Activated CD4-positive, alpha-beta T cell treated with anti-CD3 and anti-CD28 coated beads for 24 hours (primary cell): ENCODE results near the gene GNAO1.
"Not testable (repeated sequence)": the region's sequence is repeated elsewhere in the genome, so short reads cannot be mapped to it uniquely, and the experiment has no call there.

ENCODE experiments used
- DNase-seq, 2 donors: peaks; one replicate each; pipeline ENCODE4 v3.0.0-alpha.2; 2020; ENCODE audit warnings: low read depth in 2 of 2

The GNAO1 gene

DNA sequence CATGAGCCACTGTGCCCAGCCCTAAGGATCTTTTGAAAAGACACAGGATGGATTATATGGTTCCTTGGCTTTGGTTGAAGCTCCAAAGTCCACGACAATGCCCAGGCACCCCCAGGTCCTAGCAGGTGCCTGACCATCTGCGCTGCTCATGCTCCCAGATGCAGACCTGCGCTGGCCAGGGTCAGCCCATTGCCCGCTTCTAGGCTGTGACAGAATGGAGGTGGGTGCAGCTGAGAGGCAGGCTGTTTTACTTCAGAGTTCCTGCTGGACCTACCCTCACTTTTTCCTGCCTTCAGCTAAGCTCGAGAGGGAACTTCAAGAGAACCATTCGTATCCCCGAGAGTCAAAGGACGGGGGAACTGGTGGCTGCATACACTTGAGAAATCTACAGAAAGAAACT lies 173.6 kb downstream of the GNAO1 start:
- DNase-seq, result no peak

DNA sequence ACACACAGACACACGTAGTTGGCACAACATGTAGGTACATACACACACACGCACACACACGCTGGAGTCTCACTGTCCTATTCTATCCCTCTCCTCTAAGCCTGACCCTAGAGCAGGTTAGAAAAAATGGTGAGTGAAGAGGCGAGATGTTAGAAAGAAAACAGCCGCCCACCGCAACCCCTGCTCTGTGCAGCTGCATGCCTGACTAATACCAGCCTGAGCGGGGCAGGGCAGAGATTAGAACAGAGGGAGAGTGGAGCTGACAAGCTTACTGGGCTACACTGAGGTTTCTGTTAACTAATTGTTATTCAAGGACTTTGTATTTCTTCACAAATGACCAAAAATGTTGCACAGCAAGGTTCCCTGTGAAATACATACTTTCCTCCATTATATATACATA lies 174.3 kb downstream of the GNAO1 start:
- DNase-seq, result no peak

DNA sequence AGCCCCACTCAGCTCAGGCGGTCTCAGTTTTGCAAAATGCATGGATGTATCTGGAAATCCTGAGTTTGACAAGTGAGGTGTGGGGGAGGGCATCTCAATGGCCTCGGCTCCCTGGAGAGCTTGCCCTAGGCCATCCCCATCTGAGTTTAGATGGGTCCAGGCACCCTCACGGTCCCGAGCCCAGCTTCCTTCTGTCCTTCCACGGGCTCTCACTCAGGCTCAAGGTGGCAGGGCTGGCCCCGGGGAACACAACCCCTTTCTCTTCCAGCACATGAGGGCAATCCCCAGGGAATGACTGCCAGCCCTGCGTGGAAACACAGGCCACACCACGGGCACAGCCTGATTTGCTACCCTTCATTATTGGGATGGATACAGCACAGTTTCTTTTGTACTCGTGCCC lies 175.7 kb downstream of the GNAO1 start:
- DNase-seq, result no peak

DNA sequence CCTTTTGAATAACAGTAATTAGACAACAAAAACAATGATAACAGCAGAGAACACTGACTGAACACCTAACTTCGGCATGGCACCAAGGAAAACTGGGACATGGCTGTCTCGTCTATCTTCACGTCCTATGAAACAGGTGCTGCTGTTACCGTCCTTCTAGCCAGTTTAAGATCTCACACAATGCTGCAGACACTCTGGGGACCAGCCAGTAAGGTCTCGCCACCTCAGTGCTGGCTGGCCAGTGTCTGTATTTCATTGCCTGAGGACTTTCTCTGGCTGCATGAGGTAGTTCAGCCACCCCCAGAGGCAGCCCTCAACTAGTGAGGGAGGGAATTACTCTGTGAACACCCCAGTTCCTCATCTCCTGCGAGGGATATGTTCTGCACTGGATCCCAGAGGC lies 176.5 kb downstream of the GNAO1 start:
- DNase-seq, result no peak

DNA sequence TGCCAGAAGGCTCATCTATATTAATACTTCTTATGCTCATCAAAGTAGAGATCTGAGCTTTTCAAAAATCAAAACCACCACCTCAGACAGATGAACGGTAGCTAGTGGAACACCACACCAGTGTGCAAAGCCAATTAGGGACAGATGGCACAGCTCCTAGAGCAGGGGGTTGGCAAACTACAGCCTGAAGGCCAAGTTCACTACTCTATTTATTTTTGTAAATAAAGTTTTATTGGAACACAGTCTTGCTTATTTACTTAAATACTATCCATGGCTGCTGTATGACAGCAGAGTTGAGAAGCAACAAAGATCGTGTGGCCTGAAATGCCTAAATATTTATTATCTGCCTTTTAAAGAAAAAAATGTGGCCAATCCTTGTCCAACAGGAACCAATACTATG lies 177.3 kb downstream of the GNAO1 start:
- DNase-seq, result no peak

DNA sequence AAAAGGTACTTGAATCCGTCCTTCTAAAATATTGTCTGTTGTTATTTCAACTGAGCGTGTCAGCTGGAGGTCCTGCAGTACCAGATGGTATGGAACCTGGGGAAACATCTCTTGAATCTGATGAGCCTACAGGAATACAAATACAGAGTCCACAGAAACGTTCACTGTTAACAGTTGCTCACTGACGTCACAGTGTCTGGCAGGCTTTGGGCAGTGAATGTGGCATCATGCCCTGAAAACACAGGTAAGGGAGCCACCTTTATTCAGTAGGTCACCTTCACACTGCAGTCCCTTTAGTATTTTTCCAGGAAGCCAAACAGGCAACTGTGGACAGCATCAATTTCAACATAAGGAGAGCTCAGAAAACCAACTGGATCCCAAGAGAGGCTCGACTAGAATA lies 177.9 kb downstream of the GNAO1 start:
- no peak for DNase-seq

DNA sequence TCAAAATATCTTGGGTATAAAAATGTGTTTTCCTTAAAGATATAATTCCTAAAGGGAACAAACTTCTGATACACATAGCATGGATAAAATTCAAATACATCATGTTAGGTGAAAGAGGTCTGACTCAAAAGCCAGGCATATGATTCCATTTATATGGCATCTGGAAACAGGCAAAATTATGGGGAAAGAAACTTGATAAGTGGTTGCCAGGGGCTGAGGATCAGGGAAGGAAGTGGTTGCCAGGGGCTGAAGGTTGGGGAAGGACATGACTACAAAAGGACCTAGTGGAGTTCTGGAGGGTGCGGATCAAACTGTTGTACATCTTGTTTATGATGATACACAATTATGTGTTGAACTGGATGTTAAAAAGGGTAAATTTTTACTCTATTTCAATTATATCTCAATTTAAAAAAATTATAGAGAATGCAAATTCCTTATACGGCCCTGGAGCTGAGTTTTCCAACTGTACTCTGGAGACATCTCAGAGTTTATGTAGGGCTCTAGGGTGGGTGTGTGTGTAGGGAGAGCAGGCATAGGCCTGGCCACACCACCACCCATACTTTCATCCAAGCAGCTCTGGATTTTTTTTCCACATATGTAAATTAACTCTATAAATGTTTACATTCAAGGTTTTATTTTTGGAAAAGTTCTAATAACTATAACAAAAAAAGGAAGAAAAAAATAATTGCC lies 179.0 kb downstream of the GNAO1 start:
- DNase-seq, result no peak

DNA sequence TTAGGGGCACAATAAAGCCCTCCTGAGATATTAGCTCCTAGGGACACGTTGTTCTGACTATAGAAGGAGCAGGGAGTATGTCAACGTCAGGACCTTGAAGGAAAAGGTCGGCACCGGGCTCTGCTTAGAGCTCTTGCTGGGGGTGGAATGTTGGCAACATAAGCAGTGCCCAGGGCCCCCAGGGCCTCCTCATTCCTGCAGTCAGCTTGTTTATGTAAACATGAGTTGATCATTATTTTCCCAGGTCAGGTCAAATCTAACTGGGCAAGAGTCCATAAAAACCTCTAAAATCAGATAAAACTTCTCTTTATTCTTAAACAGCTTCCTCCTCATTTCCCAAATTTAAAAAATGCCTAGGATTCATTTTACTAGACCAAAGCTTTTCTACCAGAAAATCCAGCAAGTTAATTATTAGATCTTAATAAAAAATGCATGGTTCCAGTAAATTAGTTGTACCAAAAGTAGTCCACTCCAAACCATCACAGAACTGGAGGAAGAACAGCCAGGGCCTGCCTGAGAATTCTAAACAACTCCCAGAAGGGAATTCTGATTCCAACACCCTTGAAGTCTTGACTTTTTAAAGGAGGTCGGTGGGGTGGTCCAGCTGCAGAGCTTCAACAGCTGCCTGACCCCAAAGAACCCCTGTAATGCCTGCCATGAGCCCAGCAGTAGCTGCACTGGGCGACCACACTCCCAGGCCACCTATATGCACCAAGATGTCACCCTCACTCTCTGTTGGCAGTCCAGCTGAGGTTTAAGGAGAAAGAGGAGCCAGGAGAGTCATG lies 179.8 kb downstream of the GNAO1 start:
- no peak for DNase-seq

DNA sequence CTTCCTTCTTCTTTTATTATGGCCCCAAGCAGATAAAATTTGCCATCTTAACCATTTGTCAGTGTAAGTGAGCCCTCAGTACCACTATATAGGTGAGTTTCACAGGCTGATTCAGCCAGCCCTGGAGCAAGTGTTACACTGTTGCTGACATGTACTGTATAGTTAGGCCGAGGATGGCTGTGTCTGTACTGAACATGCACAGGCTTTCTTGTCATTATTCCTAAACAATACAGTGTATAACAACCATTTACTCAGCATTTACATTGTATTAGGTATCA lies 180.3 kb downstream of the GNAO1 start:
- no peak for DNase-seq

DNA sequence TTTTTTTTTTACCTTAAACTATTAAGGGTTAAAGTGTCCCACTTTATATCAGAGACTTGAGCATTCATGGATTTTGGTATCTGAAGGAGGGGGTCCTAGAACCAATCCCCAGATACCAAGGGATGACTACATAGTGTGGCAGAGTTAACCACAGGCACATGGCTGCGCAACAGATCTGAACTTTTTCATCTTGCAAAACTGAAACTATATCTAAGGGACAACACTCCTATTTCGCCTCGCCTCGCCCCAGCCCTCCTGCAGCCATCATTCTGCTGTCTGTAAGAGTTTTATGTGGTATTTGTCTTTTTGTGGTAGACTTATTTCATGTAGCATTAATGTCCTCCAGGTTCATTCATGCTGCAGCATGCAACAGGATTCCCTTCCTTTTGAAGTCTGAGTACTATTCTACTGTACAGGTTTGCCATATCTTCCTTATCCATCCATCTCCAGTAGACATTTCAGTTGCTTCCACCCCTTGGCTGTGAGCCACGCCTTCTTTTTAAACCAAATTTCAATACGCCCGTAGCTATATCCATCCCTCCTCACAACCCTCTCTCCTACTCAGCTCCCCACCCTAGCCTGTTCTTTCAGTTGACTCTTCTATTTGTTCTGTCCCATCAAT lies 180.8 kb downstream of the GNAO1 start:
- no peak for DNase-seq

DNA sequence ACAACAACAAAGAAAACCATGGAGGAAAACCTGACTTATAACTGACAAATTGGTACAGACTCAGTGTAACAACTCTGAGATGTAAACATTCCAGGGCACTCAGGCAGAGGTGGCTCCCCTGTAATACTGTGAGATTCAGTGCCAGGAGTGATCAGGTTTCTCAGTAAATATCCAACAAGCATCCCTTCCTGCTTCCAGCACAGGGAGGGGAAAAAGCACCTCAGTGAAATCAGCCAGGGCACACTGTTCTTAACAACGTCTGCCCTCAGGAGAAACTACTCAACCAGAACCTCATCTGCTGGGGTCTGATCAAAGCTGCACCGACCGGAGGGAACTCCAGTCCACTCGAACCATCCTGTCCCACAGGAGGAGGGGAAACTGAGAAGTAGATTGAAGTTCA lies 181.7 kb downstream of the GNAO1 start:
- no peak for DNase-seq

DNA sequence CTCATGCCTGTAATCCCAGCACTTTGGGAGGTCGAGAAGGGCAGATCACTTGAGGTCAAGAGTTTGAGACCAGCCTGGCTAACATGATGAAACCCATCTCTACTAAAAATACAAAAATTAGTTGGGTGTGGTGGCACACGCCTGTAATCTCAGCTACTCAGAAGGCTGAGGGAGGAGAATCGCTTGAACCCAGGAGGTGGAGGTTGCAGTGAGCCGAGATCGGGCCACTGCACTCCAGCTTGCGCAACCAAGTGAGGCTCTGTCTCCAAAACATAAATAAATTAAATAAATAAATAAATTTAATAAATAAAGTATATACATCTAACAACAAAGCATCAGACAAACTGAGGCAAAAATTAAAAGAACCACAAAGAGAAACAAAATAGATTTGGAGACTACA lies 184.5 kb downstream of the GNAO1 start:
- DNase-seq, result not testable (repeated sequence)

DNA sequence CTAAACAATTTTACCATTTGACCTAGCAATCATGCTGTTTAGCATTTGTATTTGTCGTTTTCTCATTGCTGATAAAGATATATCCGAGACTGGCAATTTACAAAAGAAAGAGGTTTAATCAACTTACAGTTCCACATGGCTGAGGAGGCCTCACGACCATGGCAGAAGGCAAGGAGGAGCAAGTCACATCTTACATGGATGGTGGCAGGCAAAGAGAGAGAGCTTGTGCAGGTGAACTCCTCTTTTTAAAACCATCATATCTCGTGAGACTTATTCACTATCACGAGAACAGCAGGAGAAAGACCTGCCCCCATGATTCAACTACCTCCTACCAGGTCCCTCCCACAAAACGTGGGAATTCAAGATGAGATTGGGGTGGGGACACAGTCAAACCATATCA lies 187.8 kb downstream of the GNAO1 start:
- not testable (repeated sequence) for DNase-seq

DNA sequence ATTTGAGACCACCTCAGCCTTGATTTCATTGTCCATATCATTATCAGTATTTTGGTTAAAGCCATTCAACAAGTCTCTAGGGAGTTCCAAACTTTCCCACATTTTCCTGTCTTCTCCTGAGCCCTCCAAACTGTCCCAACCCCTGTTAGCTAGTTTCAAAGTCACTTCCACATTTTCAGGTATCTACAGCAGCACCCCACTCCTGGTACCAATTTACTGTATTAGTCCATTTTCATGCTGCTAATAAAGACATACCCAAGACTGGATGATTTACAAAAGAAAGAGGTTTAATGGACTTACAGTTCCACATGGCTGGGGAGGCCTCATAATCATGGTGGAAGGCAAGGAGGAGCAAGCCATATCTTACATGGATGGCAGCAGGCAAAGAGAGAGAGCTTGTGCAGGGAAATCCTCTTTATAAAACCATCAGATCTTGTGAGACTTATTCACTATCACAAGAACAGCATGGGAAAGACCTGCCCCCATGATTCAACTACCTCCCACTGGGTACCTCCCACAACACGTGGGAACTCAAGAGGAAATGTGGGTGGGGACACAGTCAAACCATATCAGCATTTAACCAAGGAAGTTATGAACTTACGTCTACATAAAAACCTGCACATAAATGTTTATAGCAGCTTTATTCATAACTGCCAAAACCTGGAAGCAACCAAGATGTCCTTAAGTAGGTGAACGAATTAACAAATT lies 189.6 kb downstream of the GNAO1 start:
- DNase-seq, result not testable (repeated sequence)

DNA sequence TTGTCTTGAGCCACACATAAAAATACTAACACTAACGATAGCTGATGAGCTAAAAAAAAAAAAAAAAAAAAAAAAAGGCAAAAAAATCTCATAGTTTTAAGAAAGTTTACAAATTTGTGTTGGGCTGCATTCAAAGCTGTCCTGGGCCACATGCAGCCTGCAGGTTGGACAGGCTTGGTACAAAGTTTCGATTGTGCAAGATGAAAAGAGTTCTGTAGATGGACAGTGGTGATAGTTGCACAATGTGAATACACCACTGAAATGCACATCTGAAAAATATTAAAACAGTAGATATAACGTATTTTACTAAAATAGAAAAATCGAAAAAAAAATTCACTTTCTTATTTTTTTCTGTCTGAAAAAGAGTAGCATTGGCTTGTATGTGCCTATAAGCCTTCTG lies 191.2 kb downstream of the GNAO1 start:
- DNase-seq, result no peak

DNA sequence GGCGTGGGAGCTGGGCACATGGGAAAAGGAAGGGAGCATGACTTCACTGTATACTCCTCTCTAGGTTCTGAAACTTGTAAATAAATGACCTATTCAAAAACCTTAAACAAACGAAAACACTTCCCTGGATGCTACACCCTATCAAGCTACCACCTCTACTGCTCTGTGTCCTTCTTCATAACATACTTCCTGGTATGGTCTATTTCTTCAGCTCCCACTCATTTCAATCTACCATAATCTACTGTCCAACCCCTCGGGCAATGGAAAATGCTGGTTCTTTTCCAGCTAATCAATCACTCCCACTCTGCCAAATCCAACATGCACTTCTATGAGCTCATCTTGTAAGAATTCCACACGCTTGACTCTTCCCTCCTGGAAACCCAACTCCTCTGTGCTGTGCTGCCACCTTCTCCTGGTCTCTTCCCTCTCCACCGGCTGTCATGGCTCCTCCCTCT lies 191.6 kb downstream of the GNAO1 start:
- no peak for DNase-seq

DNA sequence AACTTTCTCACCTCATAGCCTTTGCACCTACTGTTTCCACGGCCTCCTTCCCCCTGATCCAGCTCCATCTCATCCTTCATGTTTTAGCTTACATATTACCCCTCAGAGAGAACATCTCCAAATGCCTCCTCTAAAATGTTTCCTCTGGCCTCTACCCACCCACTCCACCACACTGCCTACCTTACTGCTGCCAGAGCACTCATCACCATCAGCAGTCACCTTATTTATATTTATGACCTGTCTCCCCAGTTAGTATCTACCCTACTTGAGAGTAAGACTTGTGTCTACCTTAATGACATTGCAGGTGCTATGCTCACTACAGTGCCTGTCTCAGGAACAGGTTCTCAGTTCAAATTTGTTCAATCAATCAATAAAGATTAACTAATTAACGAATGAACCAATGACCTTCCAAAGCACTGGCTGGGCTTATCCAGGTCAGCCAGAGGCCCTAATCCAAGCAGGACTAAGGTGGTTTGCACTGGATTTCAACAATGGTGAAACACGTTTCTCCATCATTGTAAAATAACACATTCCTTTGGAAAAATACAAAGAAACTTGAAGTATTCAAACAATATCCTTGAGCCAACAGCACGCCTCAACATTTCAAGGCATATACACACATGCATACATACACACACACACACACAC lies 192.9 kb downstream of the GNAO1 start:
- DNase-seq, result no peak

DNA sequence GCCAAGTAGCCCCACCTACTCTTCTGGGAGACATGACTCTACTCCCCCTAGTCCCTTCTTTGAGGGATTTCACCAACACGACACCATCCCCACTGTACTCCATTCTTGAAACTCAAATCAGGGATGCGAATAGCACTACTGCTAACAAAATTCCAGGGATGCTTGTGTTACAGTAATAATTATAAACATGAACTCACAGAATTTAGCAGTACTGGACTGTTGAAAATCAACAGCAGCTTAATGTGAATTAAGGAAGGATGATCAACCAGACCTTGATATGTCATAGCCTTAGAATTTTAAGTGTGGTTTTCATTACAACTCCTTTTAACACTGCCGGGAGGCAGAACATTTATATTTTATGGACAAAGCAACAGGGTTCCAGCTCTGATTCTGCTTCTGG lies 196.1 kb downstream of the GNAO1 start:
- DNase-seq, result no peak

DNA sequence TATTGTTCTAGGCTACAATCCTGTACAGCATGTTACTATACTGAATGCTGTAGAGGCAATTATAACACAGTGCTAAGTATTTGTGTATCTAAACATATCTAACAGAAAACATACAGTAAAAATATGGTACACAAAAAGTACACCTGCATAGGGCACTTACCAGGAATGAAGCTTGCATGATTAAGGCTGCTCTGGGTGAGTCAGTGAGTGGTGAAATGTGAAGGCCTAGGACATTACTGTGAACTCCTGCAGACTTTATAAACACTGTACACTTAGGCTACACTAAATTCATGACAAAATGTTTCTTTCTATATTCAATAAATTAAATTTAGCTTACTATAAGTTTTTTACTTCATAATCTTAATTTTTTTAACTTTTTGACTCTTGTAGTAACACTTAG lies 196.9 kb downstream of the GNAO1 start:
- no peak for DNase-seq

DNA sequence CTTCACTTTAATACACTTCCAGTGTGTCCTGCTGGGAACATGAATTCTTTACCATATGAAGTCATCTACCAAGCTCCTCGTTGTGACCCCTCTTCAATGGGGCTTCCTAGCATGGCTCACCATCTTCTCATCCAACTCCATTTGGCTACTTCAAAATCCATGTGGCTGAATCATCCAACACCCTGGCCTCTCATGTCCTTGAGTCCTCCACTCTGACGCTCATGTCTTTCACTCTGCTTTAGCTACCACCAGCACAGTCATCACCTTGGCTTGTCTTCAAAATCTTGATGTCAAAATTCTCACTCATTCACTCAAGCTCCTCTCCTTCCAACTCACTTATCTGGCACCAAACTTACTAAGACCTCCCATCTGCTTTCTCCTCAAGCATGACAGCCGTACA lies 198.3 kb downstream of the GNAO1 start:
- DNase-seq, result no peak

DNA sequence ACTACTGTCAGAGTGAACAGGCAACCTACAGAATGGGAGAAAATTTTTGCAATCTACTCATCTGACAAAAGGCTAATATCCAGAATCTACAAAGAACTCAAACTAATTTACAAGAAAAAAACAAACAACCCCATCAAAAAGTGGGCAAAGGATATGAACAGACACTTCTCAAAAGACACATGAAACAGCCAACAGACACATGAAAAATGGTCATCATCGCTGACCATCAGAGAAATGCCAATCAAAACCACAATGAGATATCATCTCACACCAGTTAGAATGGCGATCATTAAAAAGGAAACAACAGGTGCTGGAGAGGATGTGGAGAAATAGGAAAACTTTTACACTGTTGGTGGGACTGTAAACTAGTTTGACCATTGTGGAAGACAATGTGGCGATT lies 205.4 kb downstream of the GNAO1 start:
- DNase-seq, result not testable (repeated sequence)

DNA sequence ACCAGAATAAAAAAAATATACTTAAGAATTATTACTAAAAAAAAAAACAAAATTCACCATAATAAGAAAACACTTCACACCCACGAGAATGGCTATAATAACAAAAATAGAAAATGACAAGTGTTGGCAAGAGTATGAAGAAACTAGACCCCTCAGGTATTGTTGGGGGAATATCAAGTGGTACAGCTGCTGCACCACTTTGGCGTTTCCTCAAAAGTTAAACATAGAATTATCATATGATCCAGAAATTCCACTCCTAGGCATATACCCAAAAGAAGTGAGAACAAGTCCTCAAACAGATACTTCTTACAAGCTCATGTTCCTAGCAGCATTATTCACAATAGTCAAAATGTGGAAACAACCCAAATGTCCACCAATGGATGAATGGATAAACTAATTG lies 207.8 kb downstream of the GNAO1 start:
- DNase-seq, result no peak
